ENCODE measurements around the gene QRFP.

Gene QRFP

GRCh38 chr9:130881516-130881915 is 15.1 kb downstream of the QRFP start:
- TF ChIP-seq CTCF (IDR thresholded peaks at IDR 0.05; ENCODE audit: extremely low read depth, missing control alignments) = no peak
- DNase-seq (ENCODE audit: low spot score) = no peak

GRCh38 chr9:130880599-130881220 is 15.9 kb downstream of the QRFP start:
- no peak for TF ChIP-seq CTCF (IDR thresholded peaks at IDR 0.05; ENCODE audit: extremely low read depth, missing control alignments)
- no peak for DNase-seq (ENCODE audit: low spot score)

GRCh38 chr9:130879863-130880411 is 16.7 kb downstream of the QRFP start:
- no peak for DNase-seq (ENCODE audit: low spot score)
- no peak for TF ChIP-seq CTCF (IDR thresholded peaks at IDR 0.05; ENCODE audit: extremely low read depth, missing control alignments)

GRCh38 chr9:130878295-130878694 is 18.3 kb downstream of the QRFP start:
- no peak for TF ChIP-seq CTCF (IDR thresholded peaks at IDR 0.05; ENCODE audit: extremely low read depth, missing control alignments)
- no peak for DNase-seq (ENCODE audit: low spot score)

GRCh38 chr9:130877300-130877699 is 19.3 kb downstream of the QRFP start:
- no peak for TF ChIP-seq CTCF (IDR thresholded peaks at IDR 0.05; ENCODE audit: extremely low read depth, missing control alignments)
- no peak for DNase-seq (ENCODE audit: low spot score)

- no peak for TF ChIP-seq CTCF (IDR thresholded peaks at IDR 0.05; ENCODE audit: extremely low read depth, missing control alignments)
- DNase-seq (ENCODE audit: low spot score) = no peak
These were observed 21.8 kb downstream of the QRFP start for GRCh38 chr9:130874783-130875182.

- no peak for TF ChIP-seq CTCF (IDR thresholded peaks at IDR 0.05; ENCODE audit: extremely low read depth, missing control alignments)
- DNase-seq (ENCODE audit: low spot score) = no peak
These were observed 22.6 kb downstream of the QRFP start for GRCh38 chr9:130873966-130874365.

All from GM20000 (cell line).